GM12878 (cell line): ENCODE data around the gene IL1R2. TPM values are rescaled to one million over a fixed set of nuclear protein-coding genes. Genes with fewer than 3 reads are reported as not detected.
A peak's percentile ranks its signal among the peaks of the same experiment; 100 is the strongest.

Experiments used
- ATAC-seq: fragments of 200-7000 bp; cut with Tn5 transposase; 3 replicates; pipeline ENCODE4 v1.9.1; 2020; ENCODE audit warnings: mild to moderate bottlenecking, moderate library complexity
- BruUV-seq: library from RNA; stranded (reverse); fragments of 400-500 nt; replicated peaks from 2 replicates; lab custom pipeline; 2021; lab: Mats Ljungman, UMichigan
- CTCF ChIA-PET: fragments of 300-600 bp; sonication (Branson Sonifier 250); formaldehyde crosslinking; extraction: SDS; loops from one replicate; lab custom pipeline; 2021; ENCODE audit warnings: inconsistent platforms; lab: Yijun Ruan, JAX
- POLR2A ChIA-PET: fragments of 350-600 bp; formaldehyde crosslinking; extraction: SDS; loops from one replicate; lab custom pipeline; 2021; ENCODE audit warnings: inconsistent platforms; lab: Charles Lee
- RAD21 ChIA-PET: fragments of 300-600 bp; sonication (Branson Sonifier 250); formaldehyde crosslinking; loops from one replicate; lab custom pipeline; 2023; ENCODE audit warnings: antibody characterized with exemption; ENCODE audit not compliant: unreplicated experiment; lab: Charles Lee
- SMC1A ChIA-PET: fragments of 300-600 bp; sonication (Branson Sonifier 250); formaldehyde crosslinking; loops from one replicate; lab custom pipeline; 2023; ENCODE audit not compliant: unreplicated experiment, uncharacterized antibody; lab: Charles Lee
- DNase-seq: peaks from one replicate; pipeline ENCODE4 v3.0.0-alpha.2; 2011; ENCODE audit warnings: low read depth, low spot score
- FAIRE-seq: peaks from 3 replicates; lab custom pipeline; 2011; peaks lifted over from hg19 to GRCh38; lab: Jason Lieb, UNC
- H2AFZ ChIP-seq: 2 replicates; pipeline ENCODE4 v1.6.0; 2011; ENCODE audit warnings: low read depth, low read length, control low read depth; ENCODE audit not compliant: control insufficient read depth
- H3K27ac ChIP-seq: 2 replicates; pipeline ENCODE4 v1.5.1; 2011; ENCODE audit warnings: control low read depth; ENCODE audit not compliant: control insufficient read depth, insufficient read depth
- H3K27me3 ChIP-seq, 2 experiments: replicated peaks in 1 of 2; 2 replicates each; pipeline versions ENCODE4 v1.6.0 to v1.6.1; 2011; ENCODE audit warnings: low read length in 1 of 2; ENCODE audit not compliant: control insufficient read depth in 2 of 2, insufficient read depth in 2 of 2
- H3K36me3 ChIP-seq, 2 experiments: 2 replicates each; pipeline ENCODE4 v1.5.1; 2011; ENCODE audit warnings: low read length in 1 of 2; ENCODE audit not compliant: control insufficient read depth in 2 of 2, insufficient read depth in 2 of 2
- H3K4me1 ChIP-seq: 2 replicates; pipeline ENCODE4 v1.6.1; 2011; ENCODE audit warnings: mild to moderate bottlenecking, low read length, moderate library complexity, mixed read lengths; ENCODE audit not compliant: control insufficient read depth, insufficient read depth
- H3K4me2 ChIP-seq: 2 replicates; pipeline ENCODE4 v1.6.0; 2011; ENCODE audit warnings: control low read depth; ENCODE audit not compliant: control insufficient read depth, insufficient read depth
- H3K4me3 ChIP-seq: fragments of 200-600 bp; sonication (generic); 2 replicates; pipeline ENCODE4 v1.5.1; 2016
- H3K79me2 ChIP-seq: 2 replicates; pipeline ENCODE4 v1.6.0; 2011; ENCODE audit warnings: low read length; ENCODE audit not compliant: control insufficient read depth, insufficient read depth
- H3K9ac ChIP-seq: 2 replicates; pipeline ENCODE4 v1.8.0; 2011; ENCODE audit warnings: low read length, control low read depth, mixed read lengths; ENCODE audit not compliant: control insufficient read depth, insufficient read depth
- H3K9me3 ChIP-seq: replicated peaks from 3 replicates; pipeline ENCODE4 v1.5.1; 2011; ENCODE audit warnings: mild to moderate bottlenecking, low read length; ENCODE audit not compliant: control insufficient read depth, insufficient read depth
- H4K20me1 ChIP-seq: 2 replicates; pipeline ENCODE4 v1.6.0; 2011; ENCODE audit not compliant: control insufficient read depth, insufficient read depth
- ATF7 ChIP-seq: fragments of 450-650 bp; IDR thresholded peaks from 2 replicates; pipeline ENCODE4 v1.6.1; 2016; ENCODE audit warnings: low read depth, mild to moderate bottlenecking
- EP300 ChIP-seq, 2 experiments: fragments of 150-350 bp in 1 of 2; IDR thresholded peaks; 2 replicates each; pipeline ENCODE4 v1.6.1; 2011 to 2012; ENCODE audit warnings: low read depth in 2 of 2, low read length in 2 of 2, borderline replicate concordance in 1 of 2, improper control_type of control experiment in 1 of 2, inconsistent platforms in 1 of 2; ENCODE audit not compliant: control insufficient read depth in 1 of 2
- HDAC2 ChIP-seq: fragments of 200-600 bp; sonication (generic); IDR thresholded peaks from 2 replicates; pipeline ENCODE4 v1.6.1; 2017
- KLF5 ChIP-seq: fragments of 450-650 bp; IDR thresholded peaks from 2 replicates; pipeline ENCODE4 v1.6.1; 2014; ENCODE audit warnings: mild to moderate bottlenecking; ENCODE audit not compliant: partially characterized antibody
- RAD51 ChIP-seq: fragments of 450-650 bp; IDR thresholded peaks from 2 replicates; pipeline ENCODE4 v1.6.1; 2016; ENCODE audit warnings: moderate library complexity, mild to moderate bottlenecking, inconsistent platforms
- RFX5 ChIP-seq: IDR thresholded peaks from 2 replicates; pipeline ENCODE4 v1.6.1; 2011; ENCODE audit warnings: low read depth, low read length, improper control_type of control experiment
- ZNF217 ChIP-seq: fragments of 450-650 bp; IDR thresholded peaks from 2 replicates; pipeline ENCODE4 v1.6.1; 2017; ENCODE audit warnings: antibody characterized with exemption, mild to moderate bottlenecking
- WGBS: methylation state at CpG from one replicate; pipeline ENCODE4 v1.1.6; 2016; ENCODE audit warnings: low lambda C conversion rate; ENCODE audit not compliant: insufficient replicate concordance, insufficient coverage; ENCODE audit errors: missing lambda C conversion rate; 5-methylcytosine and 5-hydroxymethylcytosine counted together
- in situ Hi-C: fragments of 300-500 bp; cut with MboI; formaldehyde crosslinking; loops from 9 replicates; pipeline ENCODE4 v1.14.3; 2018; ENCODE audit warnings: mixed read lengths
- intact Hi-C: fragments of 100-400 bp; cut with micrococcal nuclease; formaldehyde crosslinking; loops from one replicate; pipeline ENCODE4 v1.14.2; 2022; ENCODE audit not compliant: unreplicated experiment
- polyA plus RNA-seq, 11 experiments: library from polyadenylated mRNA; depleted of rRNA in 4 of 11; unstranded in 6 of 11; stranded (reverse) in 5 of 11; fragments of >200 nt; fragmentation: Nextera tagmentation in 4 of 11; fragmentation: Illumina TruSeq in 1 of 11; extraction: Ambion mirVana in 4 of 11; extraction: Trizol in 1 of 11; gene quantifications; 1 replicate in 1 of 11; 2 replicates in 10 of 11; pipeline versions ENCODE4 v1.2.1 to v1.2.3, GENCODE V29; 2011 to 2016; ENCODE audit warnings: inconsistent platforms in 2 of 11, missing spikeins in 2 of 11, low read depth in 1 of 11
- total RNA-seq, 4 experiments: library from RNA; depleted of rRNA in 3 of 4; stranded (reverse); fragments of >200 nt in 3 of 4; fragmentation: Illumina TruSeq in 1 of 4; extraction: Trizol in 1 of 4; gene quantifications; 2 replicates each; pipeline versions ENCODE4 v1.2.1 to v1.2.3, GENCODE V29; 2013 to 2021

IL1R2 gene
- total and polyA plus RNA-seq, 10 of the 15 experiments (the other 5 are each of a cell fraction or from before 2014, with no cell fraction given) = 0.44 to 6.4 (median 0.62) TPM

DNA sequence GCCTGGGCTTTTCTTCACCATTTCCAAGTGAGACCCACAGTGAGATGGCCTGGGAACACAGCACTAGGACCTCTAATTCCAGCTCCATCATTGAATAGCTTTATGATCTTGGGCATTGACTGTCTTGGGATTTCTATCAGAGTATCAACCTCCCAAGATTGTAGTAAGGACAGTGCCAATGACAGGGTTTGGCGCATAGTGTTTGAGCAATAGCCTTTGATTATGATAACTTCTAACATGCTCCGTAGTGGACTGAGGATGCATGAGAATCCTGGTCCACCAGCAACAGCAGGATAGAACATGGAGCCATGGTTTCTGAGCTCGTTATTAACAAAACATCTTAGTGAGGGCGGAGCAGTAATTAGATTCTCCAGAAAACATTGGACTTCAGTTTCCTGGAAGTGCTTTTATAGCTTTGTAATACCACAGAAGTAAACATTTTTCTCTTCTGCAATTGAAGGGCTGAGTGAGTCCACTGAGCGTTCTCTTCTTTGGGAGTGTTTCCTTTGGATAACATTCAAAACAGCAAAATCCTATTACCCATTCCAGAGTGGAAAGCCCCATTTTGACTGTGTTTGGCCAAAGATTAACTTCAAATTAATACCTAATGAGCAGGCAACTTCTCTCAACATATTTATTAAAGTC is 63.7 kb downstream of the IL1R2 start:
- FAIRE-seq (no peak), DNase-seq (no peak), ATAC-seq (no peak)
- POLR2A ChIA-PET = interaction anchor here (0.6 to 2.4 kb wide), 5 partner anchors 9 to 610 kb away, joined by 3 to 10 read pairs (median 5); no protein-coding TSS in a partner anchor
- H4K20me1 ChIP-seq = no peaks in the 10 kb centered on the region
- H2AFZ ChIP-seq = no peak overlapping the region
- no TSS peak for BruUV-seq
- H3K4me2 ChIP-seq = no peak overlapping the region
- H3K9me3 ChIP-seq = no peaks in the 10 kb centered on the region; the same call in 2 of the 3 replicates
- H3K79me2 ChIP-seq = no peaks in the 10 kb centered on the region
- RAD21 ChIA-PET = interaction anchor here (0.9 to 4.9 kb wide), 9 partner anchors 10 to 185 kb away, joined by 3 to 77 read pairs (median 5); no protein-coding TSS in a partner anchor
- H3K27ac ChIP-seq = no peak overlapping the region
- TF ChIP-seq HDAC2 (no peak), KLF5 (no peak), EP300 (IDR thresholded peaks at IDR 0.05; ENCODE audit: borderline replicate concordance in 1 of 2, control insufficient read depth in 1 of 2, low read depth in 2 of 2, low read length in 2 of 2) (no peak), RAD51 (no peak)
- CTCF ChIA-PET = interaction anchor here (0.5 to 2.7 kb wide), 11 partner anchors 13 to 185 kb away, joined by 3 to 28 read pairs (median 3); no protein-coding TSS in a partner anchor
- H3K9ac ChIP-seq = no peak overlapping the region
- intact Hi-C loops = no loop called here
- SMC1A ChIA-PET = interaction anchor here (0.6 to 7.1 kb wide), 15 partner anchors 9 to 185 kb away, joined by 3 to 97 read pairs (median 4); no protein-coding TSS in a partner anchor
- 36% methylated on average over 5 of the region's 5 CpGs for WGBS
- H3K27me3 ChIP-seq = no peaks in the 10 kb centered on the region
- H3K36me3 ChIP-seq = no peaks in the 10 kb centered on the region
- no peaks in the 10 kb centered on the region for H3K4me1 ChIP-seq
- in situ Hi-C loops = no loop called here
- H3K4me3 ChIP-seq = no peak overlapping the region

DNA sequence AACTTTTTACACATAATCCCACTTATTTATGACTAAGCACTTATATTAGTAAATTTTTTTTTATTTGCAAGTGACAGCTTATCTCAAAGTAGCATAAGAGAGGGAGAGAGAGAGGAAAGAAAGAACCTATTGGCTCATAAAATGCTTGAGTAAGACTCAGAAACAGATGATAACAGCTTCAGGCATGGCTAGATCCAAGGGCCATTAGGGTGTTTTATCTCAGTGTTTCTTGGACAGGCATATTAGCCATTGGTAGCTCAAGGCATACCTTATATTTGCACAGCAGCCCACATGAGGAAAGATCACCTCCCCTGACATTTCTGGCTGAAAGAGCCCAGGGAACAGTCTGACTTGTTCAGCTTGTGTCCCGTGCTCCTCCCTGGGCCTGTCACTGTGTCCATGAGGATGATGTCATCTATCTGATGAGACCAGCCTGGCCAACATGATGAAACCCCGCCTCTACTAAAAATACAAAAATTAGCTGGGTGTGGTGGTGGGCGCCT is 64.4 kb downstream of the IL1R2 start:
- TF ChIP-seq ATF7 (peak; percentile 69), ZNF217 (no peak), RFX5 (no peak)
- intact Hi-C loops = loop anchor here (2.0 kb wide), 1 partner anchor 49 kb away; no protein-coding TSS in a partner anchor
- no peak for FAIRE-seq
- Histone ChIP-seq H3K4me1 (no peaks in the 10 kb centered on the region), H3K36me3 (no peaks in the 10 kb centered on the region), H3K27ac (no peak overlapping the region), H2AFZ (no peak overlapping the region), H3K4me2 (no peak overlapping the region), H3K9me3 (no peaks in the 10 kb centered on the region; the same call in 2 of the 3 replicates), H3K9ac (no peak overlapping the region), H3K27me3 (no peaks in the 10 kb centered on the region; a peak in 1 of 4 replicates), H3K4me3 (no peak overlapping the region), H3K79me2 (no peaks in the 10 kb centered on the region), H4K20me1 (no peaks in the 10 kb centered on the region)
- no TSS peak for BruUV-seq
- DNase-seq = no peak
- ChIA-PET CTCF (interaction anchor here (0.5 to 2.7 kb wide), 9 partner anchors 9 to 184 kb away, joined by 3 to 28 read pairs (median 5); no protein-coding TSS in a partner anchor), RAD21 (interaction anchor here (0.9 to 4.9 kb wide), 8 partner anchors 11 to 185 kb away, joined by 3 to 77 read pairs (median 10); no protein-coding TSS in a partner anchor), POLR2A (interaction anchor here (0.6 to 2.4 kb wide), 4 partner anchors 10 to 610 kb away, joined by 4 to 10 read pairs (median 6); no protein-coding TSS in a partner anchor), SMC1A (interaction anchor here (1.1 to 7.1 kb wide), 14 partner anchors 8 to 184 kb away, joined by 3 to 97 read pairs (median 9); no protein-coding TSS in a partner anchor)
- ATAC-seq = no peak
- WGBS = 48% methylated on average over 3 of the region's 3 CpGs
- in situ Hi-C loops = no loop called here
